Endodermal cell (in vitro differentiated cells): Measurements from ENCODE around the gene HIBADH. TPM values are rescaled to one million over a fixed set of nuclear protein-coding genes. Genes with fewer than 3 reads are reported as not detected.

ENCODE experiments used
- DNase-seq: peaks from one replicate; pipeline ENCODE4 v3.0.0-alpha.2; 2017
- H3K27ac ChIP-seq: 2 replicates; pipeline ENCODE4 v1.5.1; 2013; ENCODE audit warnings: mild to moderate bottlenecking, low read depth, low read length, moderate library complexity
- H3K27me3 ChIP-seq: 2 replicates; pipeline ENCODE4 v1.6.1; 2013; ENCODE audit warnings: mild to moderate bottlenecking, low read length, moderate library complexity; ENCODE audit not compliant: insufficient read depth, control insufficient read depth, poor library complexity, severe bottlenecking
- H3K36me3 ChIP-seq: 2 replicates; pipeline ENCODE4 v1.7.0; 2013; ENCODE audit warnings: mild to moderate bottlenecking, low read length, moderate library complexity; ENCODE audit not compliant: control insufficient read depth, insufficient read depth
- H3K4me1 ChIP-seq: one replicate; pipeline ENCODE4 v1.7.0; 2013; ENCODE audit warnings: low read length; ENCODE audit not compliant: control insufficient read depth, insufficient read depth
- H3K4me3 ChIP-seq: 2 replicates; pipeline ENCODE4 v1.5.1; 2013; ENCODE audit warnings: mild to moderate bottlenecking, low read length, moderate library complexity
- H3K9ac ChIP-seq: 2 replicates; pipeline ENCODE4 v1.6.1; 2013; ENCODE audit warnings: mild to moderate bottlenecking, low read length, moderate library complexity; ENCODE audit not compliant: poor library complexity, severe bottlenecking; ENCODE audit errors: extremely low read depth
- H3K9me3 ChIP-seq: 2 replicates; pipeline ENCODE4 v1.6.1; 2013; ENCODE audit warnings: mild to moderate bottlenecking, low read length, moderate library complexity; ENCODE audit not compliant: control insufficient read depth
- H3K27ac Mint-ChIP-seq: 2 replicates; pipeline ENCODE4 v1.8.0; 2020; ENCODE audit warnings: mixed read lengths
- H3K27me3 Mint-ChIP-seq: 2 replicates; pipeline ENCODE4 v1.8.0; 2021; ENCODE audit warnings: mild to moderate bottlenecking, mixed read lengths; ENCODE audit not compliant: insufficient read depth
- H3K36me3 Mint-ChIP-seq: 2 replicates; pipeline ENCODE4 v1.8.0; 2020; ENCODE audit warnings: low read depth, mixed read lengths
- H3K4me1 Mint-ChIP-seq: 2 replicates; pipeline ENCODE4 v1.8.0; 2020; ENCODE audit warnings: mixed read lengths
- H3K4me3 Mint-ChIP-seq: 2 replicates; pipeline ENCODE4 v1.8.0; 2020; ENCODE audit warnings: mild to moderate bottlenecking, moderate library complexity, mixed read lengths
- H3K9me3 Mint-ChIP-seq: 2 replicates; pipeline ENCODE4 v1.8.0; 2020; ENCODE audit warnings: mild to moderate bottlenecking, mixed read lengths
- WGBS, 2 experiments: methylation state at CpG; one replicate each; pipeline versions ENCODE4 v1.1.5 to v1.1.7; 2013; ENCODE audit warnings: missing lambda C conversion rate in 2 of 2, mixed read lengths in 1 of 2; ENCODE audit not compliant: insufficient coverage in 1 of 2, insufficient read length in 1 of 2; 5-methylcytosine and 5-hydroxymethylcytosine counted together
- total RNA-seq, 2 donors: library from RNA; stranded (reverse); fragmentation: NEBNext Ultra II Directional in 1 of 2; extraction: Animal tissue kit (Norgen Biotek cat#: 25700) in 1 of 2; gene quantifications; 2 replicates in 1 of 2; 3 replicates in 1 of 2; pipeline ENCODE4 v1.2.1, GENCODE V29; 2021
- TF ChIP-seq, protein P1 (sequence below): fragments of 200-600 bp; sonication (generic); conservative IDR thresholded peaks from 2 replicates; pipeline ENCODE4 v1.5.0; 2021; ENCODE audit warnings: antibody characterized with exemption, mild to moderate bottlenecking

The HIBADH gene
- total RNA-seq, 2 donors from 2014 or later, result 48.3 to 78.1 TPM

DNA sequence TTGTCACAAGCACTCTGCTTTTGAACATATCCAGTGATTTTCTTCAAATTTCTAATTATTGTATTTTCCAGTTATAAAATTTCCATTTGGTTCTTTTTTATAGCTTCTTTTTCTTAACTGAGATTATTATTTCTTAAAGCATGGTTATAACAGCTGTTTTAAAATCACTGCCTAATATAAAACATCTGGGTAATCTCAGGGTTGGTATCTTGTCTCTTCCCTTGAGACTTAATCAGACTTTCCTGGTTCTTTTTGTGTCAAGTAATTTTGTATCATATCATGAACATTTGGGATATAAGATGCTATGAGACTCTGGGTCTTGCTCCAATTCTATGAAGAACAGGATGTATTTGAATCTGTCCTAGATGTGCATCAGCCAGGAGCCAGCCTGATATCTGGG lies 93.6 kb downstream of the HIBADH start:
- DNase-seq, result no peak
- H3K9me3 Mint-ChIP-seq, result peaks cover 14% of the 10 kb centered on the region
- TF ChIP-seq, protein P1, sequence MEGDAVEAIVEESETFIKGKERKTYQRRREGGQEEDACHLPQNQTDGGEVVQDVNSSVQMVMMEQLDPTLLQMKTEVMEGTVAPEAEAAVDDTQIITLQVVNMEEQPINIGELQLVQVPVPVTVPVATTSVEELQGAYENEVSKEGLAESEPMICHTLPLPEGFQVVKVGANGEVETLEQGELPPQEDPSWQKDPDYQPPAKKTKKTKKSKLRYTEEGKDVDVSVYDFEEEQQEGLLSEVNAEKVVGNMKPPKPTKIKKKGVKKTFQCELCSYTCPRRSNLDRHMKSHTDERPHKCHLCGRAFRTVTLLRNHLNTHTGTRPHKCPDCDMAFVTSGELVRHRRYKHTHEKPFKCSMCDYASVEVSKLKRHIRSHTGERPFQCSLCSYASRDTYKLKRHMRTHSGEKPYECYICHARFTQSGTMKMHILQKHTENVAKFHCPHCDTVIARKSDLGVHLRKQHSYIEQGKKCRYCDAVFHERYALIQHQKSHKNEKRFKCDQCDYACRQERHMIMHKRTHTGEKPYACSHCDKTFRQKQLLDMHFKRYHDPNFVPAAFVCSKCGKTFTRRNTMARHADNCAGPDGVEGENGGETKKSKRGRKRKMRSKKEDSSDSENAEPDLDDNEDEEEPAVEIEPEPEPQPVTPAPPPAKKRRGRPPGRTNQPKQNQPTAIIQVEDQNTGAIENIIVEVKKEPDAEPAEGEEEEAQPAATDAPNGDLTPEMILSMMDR, result no peak
- peaks cover 24% of the 10 kb centered on the region for H3K36me3 Mint-ChIP-seq
- H3K36me3 ChIP-seq, result no peaks in the 10 kb centered on the region
- no peak overlapping the region for H3K4me3 ChIP-seq
- H3K27me3 Mint-ChIP-seq, result peaks cover 5% of the 10 kb centered on the region
- no peaks in the 10 kb centered on the region for H3K27me3 ChIP-seq
- peaks cover 9% of the 10 kb centered on the region for H3K4me1 Mint-ChIP-seq
- H3K27ac ChIP-seq, result no peak overlapping the region
- H3K4me3 Mint-ChIP-seq, result no peak overlapping the region
- H3K9me3 ChIP-seq, result peaks cover 21% of the 10 kb centered on the region
- no peak overlapping the region for H3K9ac ChIP-seq
- no peak overlapping the region for H3K27ac Mint-ChIP-seq
- peaks cover 6% of the 10 kb centered on the region for H3K4me1 ChIP-seq

DNA sequence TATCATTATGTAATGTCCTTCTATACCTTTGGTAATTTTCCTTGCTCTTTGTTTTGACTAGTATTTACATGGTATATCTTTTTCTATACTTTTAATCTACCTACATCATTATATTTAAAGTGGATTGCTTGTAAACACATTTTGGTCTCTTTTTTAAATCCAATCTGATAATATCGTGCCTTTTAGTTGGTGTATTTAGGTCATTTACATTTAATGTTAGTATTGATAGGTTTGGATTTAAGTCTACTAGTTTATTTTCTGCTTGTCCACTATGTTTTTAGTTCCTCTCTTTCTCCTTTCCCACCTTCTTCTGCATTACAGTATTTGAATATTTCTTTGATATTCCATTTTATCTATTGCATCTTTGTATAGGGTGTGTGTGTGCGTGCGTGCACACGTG lies 95.4 kb downstream of the HIBADH start:
- no peaks in the 10 kb centered on the region for H3K4me1 ChIP-seq
- Mint-ChIP-seq H3K27ac (no peak overlapping the region), H3K36me3 (peaks cover 34% of the 10 kb centered on the region), H3K27me3 (peaks cover 5% of the 10 kb centered on the region), H3K4me1 (peaks cover 1% of the 10 kb centered on the region), H3K9me3 (peaks cover 23% of the 10 kb centered on the region), H3K4me3 (no peak overlapping the region)
- no peak overlapping the region for H3K9ac ChIP-seq
- TF ChIP-seq, protein P1, result no peak
- WGBS, 2 experiments, result no CpG with 5 or more reads among the region's 4 CpGs
- H3K4me3 ChIP-seq, result no peak overlapping the region
- H3K27me3 ChIP-seq, result no peaks in the 10 kb centered on the region
- DNase-seq, result no peak
- no peak overlapping the region for H3K27ac ChIP-seq
- no peaks in the 10 kb centered on the region for H3K36me3 ChIP-seq
- H3K9me3 ChIP-seq, result peaks cover 36% of the 10 kb centered on the region

DNA sequence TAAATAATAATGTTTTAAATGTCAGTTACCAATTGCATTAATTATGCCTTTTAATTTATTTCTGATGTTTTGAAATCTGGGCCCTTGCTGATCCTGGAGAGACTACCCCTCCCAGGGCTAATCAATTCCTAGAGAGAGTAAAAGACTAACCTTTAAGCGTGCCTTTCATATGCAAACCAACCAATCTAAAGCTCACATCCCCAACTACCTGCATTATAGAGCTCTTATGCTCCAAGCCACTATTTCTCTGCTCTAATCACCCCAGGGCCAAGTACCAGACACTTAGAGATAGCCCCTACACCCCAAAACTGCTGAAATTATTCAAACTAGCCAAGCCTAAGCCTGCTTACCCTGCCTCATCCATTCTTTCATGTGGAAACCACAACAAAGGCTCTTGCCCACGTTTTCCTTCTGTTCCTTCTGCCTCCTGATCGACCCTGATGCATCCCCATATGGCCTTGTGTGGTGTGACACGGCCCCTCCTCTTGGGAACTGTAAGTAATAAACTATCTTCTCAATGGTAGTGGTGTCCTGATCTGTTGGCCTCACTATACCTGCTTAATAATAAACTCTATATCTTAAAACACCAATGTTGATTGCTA lies 97.7 kb downstream of the HIBADH start:
- Histone ChIP-seq H3K27me3 (no peaks in the 10 kb centered on the region), H3K9me3 (peaks cover 36% of the 10 kb centered on the region), H3K4me1 (no peaks in the 10 kb centered on the region), H3K9ac (no peak overlapping the region), H3K4me3 (no peak overlapping the region), H3K36me3 (no peaks in the 10 kb centered on the region), H3K27ac (no peak overlapping the region)
- Mint-ChIP-seq H3K27ac (no peak overlapping the region), H3K4me1 (peaks cover 1% of the 10 kb centered on the region), H3K27me3 (peaks cover 5% of the 10 kb centered on the region), H3K4me3 (no peak overlapping the region), H3K36me3 (peaks cover 37% of the 10 kb centered on the region), H3K9me3 (peaks cover 23% of the 10 kb centered on the region)
- TF ChIP-seq, protein P1, result no peak
- WGBS, 2 experiments, result 60 to 65% methylated on average over 1 to 4 of the region's 4 CpGs
- peak; percentile 51 for DNase-seq
